Osteocyte (in vitro differentiated cells): Measurements from ENCODE around the gene FUBP3. TPM values are rescaled to one million over a fixed set of nuclear protein-coding genes. Genes with fewer than 3 reads are reported as not detected.
"Not testable (repeated sequence)": the region's sequence is repeated elsewhere in the genome, so short reads cannot be mapped to it uniquely, and the experiment has no call there.

Experiments used
- DNase-seq: peaks from one replicate; pipeline ENCODE4 v3.0.0; 2021; ENCODE audit warnings: mixed read lengths; ENCODE audit not compliant: unreplicated experiment; ENCODE audit errors: extremely low spot score
- H3K27ac Mint-ChIP-seq: one replicate; pipeline ENCODE4 v1.8.0; 2021; ENCODE audit warnings: mild to moderate bottlenecking, mixed read lengths; ENCODE audit not compliant: unreplicated experiment
- H3K27me3 Mint-ChIP-seq: one replicate; pipeline ENCODE4 v1.8.0; 2021; ENCODE audit warnings: mixed read lengths; ENCODE audit not compliant: unreplicated experiment
- H3K36me3 Mint-ChIP-seq: one replicate; pipeline ENCODE4 v1.8.0; 2021; ENCODE audit warnings: mixed read lengths; ENCODE audit not compliant: unreplicated experiment
- H3K4me1 Mint-ChIP-seq: one replicate; pipeline ENCODE4 v1.8.0; 2021; ENCODE audit warnings: mixed read lengths; ENCODE audit not compliant: unreplicated experiment
- H3K4me3 Mint-ChIP-seq: one replicate; pipeline ENCODE4 v1.8.0; 2021; ENCODE audit warnings: mild to moderate bottlenecking, moderate library complexity, mixed read lengths; ENCODE audit not compliant: unreplicated experiment
- H3K9me3 Mint-ChIP-seq: one replicate; pipeline ENCODE4 v1.8.0; 2021; ENCODE audit warnings: mixed read lengths; ENCODE audit not compliant: unreplicated experiment
- total RNA-seq: library from RNA; stranded (reverse); gene quantifications from 2 replicates; pipeline ENCODE4 v1.2.1, GENCODE V29; 2021
- TF ChIP-seq, protein P1 (sequence below): fragments of 200-600 bp; sonication (generic); IDR thresholded peaks from 2 replicates; pipeline ENCODE4 v1.5.0; 2021; ENCODE audit warnings: antibody characterized with exemption, mild to moderate bottlenecking, moderate library complexity

FUBP3 gene
- total RNA-seq, 1 donor from 2014 or later: 72.7 TPM

DNA sequence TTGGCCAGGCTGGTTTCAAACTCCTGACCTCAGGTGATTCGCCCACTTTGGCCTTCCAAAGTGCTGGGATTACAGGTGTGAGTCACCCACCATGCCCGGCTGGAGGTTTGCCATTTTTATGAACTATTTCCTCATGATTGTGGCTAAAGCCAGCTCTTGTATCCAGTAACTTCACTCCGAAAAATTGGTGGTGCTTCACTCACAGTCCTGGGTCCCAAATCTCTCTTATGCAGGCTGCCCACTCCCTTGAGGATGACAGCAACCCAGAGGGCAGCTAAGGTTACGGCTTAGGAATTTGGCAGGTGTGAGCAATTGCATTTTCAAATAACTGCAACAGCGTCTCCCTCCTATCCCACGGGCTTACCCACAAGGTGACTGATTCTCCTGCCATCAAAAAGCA, 23.4 kb upstream of the FUBP3 start:
- Mint-ChIP-seq H3K27ac (no peak overlapping the region), H3K4me1 (no peaks in the 10 kb centered on the region), H3K4me3 (no peak overlapping the region), H3K36me3 (no peaks in the 10 kb centered on the region), H3K9me3 (no peaks in the 10 kb centered on the region), H3K27me3 (peaks cover 29% of the 10 kb centered on the region)
- no peak for DNase-seq
- TF ChIP-seq, protein P1, sequence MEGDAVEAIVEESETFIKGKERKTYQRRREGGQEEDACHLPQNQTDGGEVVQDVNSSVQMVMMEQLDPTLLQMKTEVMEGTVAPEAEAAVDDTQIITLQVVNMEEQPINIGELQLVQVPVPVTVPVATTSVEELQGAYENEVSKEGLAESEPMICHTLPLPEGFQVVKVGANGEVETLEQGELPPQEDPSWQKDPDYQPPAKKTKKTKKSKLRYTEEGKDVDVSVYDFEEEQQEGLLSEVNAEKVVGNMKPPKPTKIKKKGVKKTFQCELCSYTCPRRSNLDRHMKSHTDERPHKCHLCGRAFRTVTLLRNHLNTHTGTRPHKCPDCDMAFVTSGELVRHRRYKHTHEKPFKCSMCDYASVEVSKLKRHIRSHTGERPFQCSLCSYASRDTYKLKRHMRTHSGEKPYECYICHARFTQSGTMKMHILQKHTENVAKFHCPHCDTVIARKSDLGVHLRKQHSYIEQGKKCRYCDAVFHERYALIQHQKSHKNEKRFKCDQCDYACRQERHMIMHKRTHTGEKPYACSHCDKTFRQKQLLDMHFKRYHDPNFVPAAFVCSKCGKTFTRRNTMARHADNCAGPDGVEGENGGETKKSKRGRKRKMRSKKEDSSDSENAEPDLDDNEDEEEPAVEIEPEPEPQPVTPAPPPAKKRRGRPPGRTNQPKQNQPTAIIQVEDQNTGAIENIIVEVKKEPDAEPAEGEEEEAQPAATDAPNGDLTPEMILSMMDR: no peak

DNA sequence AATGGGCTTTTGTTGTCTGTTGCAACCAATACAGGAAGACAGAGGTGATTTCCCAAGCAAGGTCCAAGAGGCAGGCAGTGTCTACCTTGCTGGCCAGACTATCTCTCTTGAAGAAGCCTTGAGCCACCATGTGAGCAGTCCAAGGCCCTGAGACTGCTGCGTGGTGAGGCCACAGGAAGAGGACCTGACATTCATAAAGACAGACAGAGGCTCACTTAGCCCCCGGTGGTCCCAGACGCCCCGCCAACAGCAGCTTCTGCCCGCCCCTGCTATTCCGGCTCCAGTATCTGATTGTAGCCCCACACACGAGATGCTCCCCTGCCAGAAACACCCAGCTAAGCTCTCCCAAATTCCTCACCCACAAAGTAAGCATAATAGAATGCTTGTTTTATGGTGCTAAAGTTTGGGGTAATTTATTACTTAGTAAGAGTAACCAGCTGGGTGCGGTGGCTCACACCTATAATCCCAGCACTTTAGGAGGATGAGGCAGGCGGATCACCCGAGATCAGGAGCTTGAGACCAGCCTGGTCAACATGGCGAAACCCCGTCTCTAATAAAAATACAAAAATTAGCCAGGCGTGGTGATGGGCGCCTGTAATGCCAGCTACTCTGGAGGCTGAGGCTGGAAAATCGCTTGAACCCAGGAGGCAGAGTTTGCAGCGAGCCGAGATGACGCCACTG, 22.8 kb upstream of the FUBP3 start:
- Mint-ChIP-seq H3K9me3 (no peaks in the 10 kb centered on the region), H3K4me1 (no peaks in the 10 kb centered on the region), H3K27ac (no peak overlapping the region), H3K36me3 (no peaks in the 10 kb centered on the region), H3K27me3 (peaks cover 28% of the 10 kb centered on the region), H3K4me3 (no peak overlapping the region)
- TF ChIP-seq, protein P1: no peak
- no peak for DNase-seq

DNA sequence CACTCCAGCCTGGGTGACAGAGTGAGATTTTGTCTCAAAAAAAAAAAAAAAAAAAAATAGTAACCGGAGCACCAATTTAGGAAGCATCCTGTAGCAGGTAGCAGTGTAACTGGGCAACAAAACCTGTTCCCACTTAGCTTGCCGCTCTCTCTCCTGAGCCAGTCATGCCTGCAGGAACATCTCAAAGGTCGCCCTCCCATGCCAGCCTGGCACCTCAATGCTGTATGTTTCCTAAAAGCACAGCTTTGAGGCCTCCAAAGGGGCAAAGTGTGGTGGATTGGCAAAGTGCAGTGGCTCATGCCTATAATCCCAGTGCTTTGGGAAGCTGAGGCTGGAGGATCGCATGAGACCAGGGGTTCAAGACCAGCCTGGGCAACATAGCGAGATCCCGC, 22.3 kb upstream of the FUBP3 start:
- no peak overlapping the region for H3K4me3 Mint-ChIP-seq
- TF ChIP-seq, protein P1: no peak
- no peaks in the 10 kb centered on the region for H3K4me1 Mint-ChIP-seq
- H3K27ac Mint-ChIP-seq: no peak overlapping the region
- H3K9me3 Mint-ChIP-seq: no peaks in the 10 kb centered on the region
- peaks cover 23% of the 10 kb centered on the region for H3K27me3 Mint-ChIP-seq
- DNase-seq: no peak
- H3K36me3 Mint-ChIP-seq: no peaks in the 10 kb centered on the region

DNA sequence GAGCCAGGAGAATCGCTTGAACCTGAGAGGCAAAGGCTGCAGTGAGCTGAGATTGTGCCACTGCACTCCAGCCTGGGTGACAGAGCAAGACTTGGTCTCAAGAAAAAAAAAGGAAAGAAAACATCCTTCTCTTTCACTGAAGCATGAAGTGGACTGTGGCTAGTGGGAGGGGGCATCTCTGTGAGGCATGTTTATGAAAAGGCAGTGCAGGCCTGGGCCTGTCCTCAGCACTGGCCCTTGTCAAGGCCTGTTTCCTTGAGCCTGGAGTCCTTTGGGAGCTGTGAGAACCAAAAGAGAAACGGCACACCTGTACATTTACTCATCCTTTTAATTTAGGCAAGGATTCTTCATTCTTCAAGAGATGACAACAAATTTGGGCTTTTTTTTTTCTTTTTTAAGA, 18.3 kb upstream of the FUBP3 start:
- no peaks in the 10 kb centered on the region for H3K4me1 Mint-ChIP-seq
- H3K9me3 Mint-ChIP-seq: no peaks in the 10 kb centered on the region
- H3K27ac Mint-ChIP-seq: no peak overlapping the region
- TF ChIP-seq, protein P1: no peak
- H3K36me3 Mint-ChIP-seq: no peaks in the 10 kb centered on the region
- DNase-seq: no peak
- H3K4me3 Mint-ChIP-seq: no peak overlapping the region
- H3K27me3 Mint-ChIP-seq: peaks cover 28% of the 10 kb centered on the region

DNA sequence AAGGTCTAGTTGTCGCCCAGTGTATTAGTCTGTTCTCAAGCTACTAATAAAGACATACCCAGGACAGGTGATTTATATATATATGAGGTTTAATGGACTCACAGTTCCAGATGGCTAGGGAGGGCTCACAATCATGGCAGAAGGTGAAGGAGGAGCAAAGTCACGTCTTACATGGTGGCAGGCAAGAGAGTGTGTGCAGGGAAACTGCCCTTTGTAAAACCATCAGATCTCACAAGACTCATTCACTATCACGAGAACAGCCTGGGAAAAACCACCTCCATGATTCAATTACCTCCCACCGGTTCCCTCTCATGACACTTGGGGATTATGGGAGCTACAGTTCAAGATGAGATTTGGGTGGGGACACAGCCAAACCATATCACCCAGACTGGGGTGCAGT, 16.9 kb upstream of the FUBP3 start:
- not testable (repeated sequence) for DNase-seq, H3K36me3 Mint-ChIP-seq, H3K27ac Mint-ChIP-seq, H3K9me3 Mint-ChIP-seq, H3K4me1 Mint-ChIP-seq, H3K4me3 Mint-ChIP-seq
- peaks cover 23% of the 10 kb centered on the region for H3K27me3 Mint-ChIP-seq
